Amniotic stem cell (primary cell): Measurements from ENCODE around the gene ZNF213.

Experiments
- DNase-seq: peaks from one replicate; lab custom pipeline; 2025; lab: John Stamatoyannopoulos, UW

ZNF213 gene

DNA sequence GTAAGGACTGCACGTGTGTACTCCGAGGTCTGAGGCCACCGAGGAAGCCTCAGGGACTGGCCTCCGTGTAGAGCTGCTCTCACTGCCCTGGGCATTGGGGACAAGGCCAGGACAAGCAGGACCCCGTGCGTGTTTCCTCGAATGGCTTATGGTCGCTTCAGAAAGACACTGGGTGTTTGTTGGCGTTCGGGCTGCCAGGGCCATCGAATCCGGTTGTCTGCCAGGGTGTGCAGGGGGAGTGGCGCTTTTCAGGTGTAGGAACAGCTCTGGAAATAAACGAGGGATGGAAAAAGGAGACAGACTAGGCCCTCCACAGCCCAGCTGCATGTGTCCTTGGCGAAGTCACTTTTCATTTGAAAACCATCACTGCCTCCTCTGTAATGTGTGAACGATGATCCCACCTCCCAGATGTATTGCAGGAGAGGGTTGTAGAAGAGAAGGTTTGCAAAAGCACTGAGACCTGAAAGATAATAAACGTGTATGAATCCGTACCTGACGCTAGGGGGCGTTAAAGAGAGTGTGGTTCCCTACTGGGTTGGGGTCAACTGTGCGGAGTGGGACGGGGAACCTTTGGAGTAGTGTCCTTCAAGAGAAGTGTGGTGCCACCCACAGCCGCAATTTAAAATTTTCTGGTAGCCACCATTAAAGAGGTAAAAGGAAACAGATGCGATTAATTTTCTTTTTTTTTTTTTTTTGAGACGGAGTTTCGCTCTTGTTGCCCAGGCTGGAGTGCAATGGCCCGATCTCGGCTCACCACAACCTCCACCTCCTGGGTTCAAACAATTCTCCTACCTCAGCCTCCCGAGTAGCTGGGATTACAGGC lies 33.6 kb upstream of the ZNF213 start:
- no peak for DNase-seq

DNA sequence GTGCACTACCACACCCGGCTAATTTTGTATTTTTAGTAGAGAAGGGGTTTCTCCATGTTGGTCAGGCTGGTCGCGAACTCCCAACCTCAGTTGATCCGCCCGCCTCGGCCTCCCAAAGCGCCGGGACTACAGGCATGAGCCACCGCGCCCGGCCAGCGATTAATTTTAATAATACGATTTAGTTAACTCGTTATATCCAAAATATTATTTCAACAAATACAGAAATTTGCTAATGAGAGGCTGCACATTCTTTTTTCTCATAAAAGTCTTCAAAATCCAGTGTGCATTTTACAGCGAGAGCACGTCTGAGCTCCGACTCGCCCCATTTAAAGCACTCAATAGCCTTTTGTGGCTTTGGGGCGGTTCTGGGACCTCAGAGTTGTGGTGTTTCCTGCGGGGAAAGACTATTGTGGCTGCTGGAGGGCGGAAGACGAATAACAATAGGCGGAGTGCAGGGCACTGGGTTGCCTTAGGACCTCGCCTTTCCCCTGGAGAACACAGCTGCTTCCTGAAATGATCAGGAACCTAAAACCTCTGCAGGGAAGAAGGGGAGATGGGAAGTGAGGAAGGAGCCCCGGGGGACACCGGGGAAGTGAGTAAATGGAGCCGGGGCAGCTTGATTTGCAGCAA lies 32.9 kb upstream of the ZNF213 start:
- no peak for DNase-seq

DNA sequence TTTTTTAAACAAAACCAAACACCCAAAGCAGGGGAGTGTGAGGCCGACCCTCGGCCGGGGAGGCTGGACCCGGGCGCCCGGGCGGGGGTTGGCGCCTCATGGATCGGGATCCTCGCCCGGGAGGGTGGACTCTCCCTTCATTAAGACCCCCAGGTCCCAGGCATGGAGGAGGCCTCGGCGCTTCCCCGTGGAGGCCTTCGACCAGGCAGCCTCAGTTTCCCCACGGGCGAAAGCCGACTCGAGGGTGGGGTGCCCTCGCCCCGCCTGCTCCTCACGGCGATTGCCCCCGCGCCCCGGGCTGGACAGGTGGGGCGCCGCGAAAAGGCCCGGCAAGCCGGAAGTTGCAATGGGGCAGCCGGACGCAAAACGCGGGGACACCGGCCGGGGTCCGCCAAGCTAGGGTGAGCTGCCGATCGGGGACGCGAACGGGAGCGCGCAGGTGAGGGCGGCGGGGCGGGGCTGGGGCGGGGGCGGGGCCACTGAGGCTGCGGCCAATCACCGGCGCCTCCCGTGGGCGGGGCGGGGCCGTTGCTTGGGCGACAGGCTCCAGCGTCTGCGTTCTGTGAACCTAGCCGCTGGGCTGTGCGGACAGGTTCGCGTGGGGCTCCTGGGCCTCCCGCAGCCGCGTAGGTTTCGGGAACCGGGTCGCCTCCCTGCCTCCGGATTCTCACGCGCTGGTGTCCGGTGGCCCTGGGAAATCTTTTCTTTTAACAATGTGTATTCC lies 28.5 kb upstream of the ZNF213 start:
- peak; percentile 71 for DNase-seq

DNA sequence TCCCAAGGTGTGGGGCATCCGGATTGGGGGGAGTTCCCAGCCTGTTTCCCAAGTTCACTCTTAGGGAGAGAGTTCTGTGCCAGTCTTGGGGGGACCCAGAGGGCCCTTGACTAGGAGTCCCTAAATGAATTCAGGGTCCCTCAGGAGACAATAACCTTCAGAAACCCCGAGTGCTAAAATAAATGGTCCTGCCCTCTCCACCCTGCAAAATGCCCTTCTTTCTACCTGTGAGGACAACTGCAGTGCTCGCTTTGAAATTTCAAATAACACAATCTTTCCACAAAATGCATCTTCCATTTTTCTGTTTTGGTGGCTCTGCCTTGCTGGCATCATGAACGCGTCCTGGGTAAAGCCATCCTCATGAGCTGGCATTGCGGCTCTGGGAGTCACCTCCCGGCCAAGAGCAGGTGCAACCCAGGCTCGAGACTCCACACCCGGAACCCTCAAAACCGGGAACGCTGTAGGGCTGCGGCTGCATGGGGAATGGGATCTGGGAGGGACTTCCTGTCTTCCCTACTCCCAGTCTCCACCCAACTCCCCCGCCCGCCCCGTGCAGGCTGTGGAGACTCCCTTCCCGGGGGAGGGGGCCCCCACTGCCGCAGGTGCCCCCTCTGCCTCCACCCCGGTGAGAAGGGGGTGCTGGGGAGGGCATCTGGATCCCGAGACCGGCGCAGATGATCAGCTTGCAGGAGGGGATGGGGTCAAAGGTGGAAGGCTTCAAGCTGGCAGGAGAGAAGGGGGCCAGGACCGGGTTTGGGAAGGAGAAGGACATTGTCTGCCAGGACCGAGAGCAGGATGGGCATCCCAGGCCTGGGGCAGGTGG lies 22.6 kb upstream of the ZNF213 start, which contains the start of gene ZNF205:
TSS of gene ZNF205 (plus strand) at position 529 of the 823 bp plus-strand sequence. CDS start 845 bp downstream, outside the sequence.
- peak; percentile 36 for DNase-seq

DNA sequence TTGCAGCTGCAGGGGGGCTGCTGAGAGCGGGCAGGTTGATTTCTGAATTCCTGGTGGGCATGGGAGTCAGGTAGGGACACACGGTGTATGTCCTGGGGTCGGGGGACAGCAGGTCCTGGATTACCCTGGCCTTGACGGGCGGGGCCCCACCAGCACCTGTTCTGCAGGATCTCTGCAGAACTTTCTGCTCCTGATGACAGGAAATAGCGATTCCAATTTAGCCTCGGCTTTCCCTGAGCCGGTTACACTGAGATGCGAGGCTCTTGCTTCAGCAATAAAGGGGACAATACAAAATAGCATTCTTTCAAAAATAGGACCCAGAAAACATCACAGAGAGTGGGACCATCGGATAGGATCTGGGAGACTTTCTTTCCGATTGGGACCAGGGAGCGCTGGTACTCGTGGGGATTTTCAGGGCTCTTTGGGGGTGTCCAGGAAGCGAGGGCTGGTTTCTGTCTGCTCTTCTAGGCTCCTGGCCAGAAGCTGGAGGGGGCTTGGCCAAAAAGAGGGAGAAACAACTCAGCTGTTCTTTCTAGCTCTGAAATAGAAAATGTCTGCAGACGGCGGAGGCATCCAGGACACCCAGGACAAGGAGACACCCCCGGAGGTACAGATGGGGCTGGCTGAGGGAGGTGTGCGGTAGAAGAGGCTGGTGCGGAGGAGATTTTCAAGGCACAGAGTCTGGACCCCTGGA lies 21.8 kb upstream of the ZNF213 start:
- no peak for DNase-seq

DNA sequence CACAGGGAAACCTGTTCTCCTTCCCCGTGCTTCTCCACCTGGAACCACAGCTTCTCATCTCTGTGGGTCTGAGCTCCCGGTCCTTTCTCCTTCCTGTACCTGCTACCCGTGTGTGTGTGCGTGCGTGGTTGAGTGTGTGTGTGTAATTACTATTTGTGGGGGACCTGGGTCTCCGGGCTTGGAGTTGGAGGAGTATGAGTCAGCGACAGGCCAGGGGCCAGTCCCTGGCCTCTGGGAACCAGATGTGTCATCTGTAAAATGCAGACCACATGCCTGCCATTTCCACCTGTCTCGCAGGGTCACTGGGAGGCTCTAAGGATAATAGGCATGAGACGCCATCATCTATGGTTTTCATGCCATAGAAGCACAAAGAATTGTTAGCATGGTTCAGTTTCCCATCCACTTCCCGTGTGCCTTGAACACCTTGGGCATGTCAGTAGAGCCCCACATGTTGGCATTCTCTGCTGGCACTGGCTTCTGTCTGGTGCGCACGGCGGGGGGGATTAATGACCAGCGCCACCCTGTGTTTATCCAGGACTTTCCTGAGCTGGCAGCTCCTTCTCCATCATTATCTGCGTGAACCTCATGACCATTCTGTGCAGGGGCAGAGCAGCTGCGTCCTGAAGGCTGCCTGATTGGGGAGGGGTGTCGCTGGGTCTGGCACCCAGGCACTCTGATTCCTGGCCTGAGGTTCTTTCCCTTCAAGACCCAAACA lies 20.9 kb upstream of the ZNF213 start:
- no peak for DNase-seq

DNA sequence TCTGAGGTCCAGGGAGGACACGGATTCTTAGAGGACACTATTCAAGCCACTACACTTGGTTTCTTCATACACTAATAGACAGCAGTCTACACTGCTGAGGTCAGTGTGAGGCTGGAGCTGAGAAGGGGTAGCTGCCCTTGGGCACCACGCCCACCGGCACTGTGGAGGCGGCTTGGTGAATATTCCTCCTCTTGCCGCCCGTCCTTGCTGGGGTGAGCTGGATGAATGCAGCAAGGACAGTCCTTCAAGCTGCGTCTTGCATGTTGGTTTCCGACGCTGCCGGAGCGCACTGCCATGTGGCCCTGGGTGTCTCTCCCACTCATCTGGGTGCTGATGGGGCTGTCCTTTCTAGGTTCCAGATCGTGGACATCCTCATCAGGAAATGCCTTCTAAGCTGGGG lies 19.8 kb upstream of the ZNF213 start:
- DNase-seq, result no peak

DNA sequence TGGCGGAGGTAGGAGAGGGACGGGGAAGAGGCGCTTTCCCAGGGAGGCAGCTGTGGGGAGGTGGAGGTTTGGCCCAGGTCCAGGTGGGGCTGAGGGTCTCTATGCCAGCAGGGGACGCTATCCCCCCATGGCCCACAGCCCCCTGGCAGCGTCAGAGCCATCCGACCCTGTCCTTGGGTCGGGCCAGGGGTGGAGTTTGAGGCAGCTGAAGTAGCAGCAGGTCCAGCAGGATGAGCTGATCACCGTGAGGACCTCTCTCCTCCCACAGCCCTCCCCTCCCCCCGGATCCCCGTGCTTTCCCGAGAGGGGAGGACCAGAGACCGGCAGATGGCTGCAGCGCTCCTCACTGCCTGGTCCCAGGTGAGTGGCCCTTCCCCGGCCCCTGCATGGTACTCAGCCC lies 19.3 kb upstream of the ZNF213 start:
- DNase-seq, result no peak

DNA sequence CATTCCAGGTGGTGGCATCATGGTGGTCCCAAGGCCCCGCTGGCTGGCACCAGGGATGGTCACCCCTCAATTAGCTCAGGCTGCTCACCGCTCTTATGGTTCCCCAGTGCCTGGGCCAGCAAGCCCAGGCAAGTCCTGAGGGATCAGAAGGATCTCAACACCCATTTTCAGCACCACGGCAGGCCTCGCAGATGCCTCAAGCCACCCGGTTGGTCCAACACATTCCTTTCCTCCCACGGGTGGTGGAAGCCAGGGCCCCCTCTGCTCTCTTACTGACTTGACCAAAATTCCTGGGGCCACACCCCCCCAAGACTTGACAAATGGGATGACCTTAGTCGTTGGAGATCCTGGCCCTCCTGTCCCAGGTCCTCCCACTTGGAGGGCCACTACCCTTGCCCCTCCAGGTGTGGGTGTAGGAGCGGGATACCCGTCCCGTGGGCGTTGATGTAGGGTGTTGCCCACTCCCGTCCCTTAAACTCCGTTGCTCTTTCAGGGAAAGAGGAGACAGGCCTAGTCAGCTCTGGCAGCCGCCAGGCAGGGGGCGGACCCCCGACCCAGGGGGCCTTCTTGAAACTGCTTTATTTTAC lies 16.5 kb upstream of the ZNF213 start:
- no peak for DNase-seq

DNA sequence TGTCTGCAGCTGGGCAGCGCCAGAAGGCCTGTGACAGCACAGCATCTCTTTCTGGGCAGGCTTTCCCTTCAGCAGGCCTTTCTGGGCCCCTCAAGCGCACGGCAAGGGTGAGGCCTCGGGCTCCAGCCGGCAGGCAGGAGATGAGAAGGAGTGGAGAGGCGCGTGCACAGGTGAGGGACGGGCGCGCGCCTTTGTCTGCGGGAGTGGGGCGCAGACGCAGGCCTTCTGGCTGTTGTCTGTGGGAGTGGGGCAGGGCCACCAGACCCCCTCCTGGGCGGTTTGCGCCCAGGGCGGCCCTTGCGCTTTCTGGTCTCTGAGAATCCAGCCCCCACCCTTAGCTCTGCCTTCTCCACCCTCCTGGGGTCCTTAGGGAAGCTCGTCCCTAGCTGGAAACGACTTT lies 16.0 kb upstream of the ZNF213 start:
- DNase-seq, result no peak

DNA sequence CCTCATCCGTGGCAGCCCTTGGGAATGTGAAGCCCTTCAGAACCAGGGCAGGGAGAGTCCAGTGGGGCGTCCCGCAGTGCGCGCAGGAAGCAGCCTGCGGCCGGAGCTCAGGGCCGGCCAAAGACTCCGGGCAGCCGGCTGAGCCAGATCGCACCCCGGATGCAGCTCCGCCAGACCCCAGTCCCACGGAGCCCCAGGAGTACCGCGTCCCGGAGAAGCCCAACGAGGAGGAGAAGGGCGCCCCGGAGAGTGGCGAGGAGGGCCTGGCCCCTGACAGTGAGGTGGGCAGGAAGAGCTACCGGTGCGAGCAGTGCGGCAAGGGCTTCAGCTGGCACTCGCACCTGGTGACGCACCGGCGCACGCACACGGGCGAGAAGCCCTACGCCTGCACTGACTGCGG lies 15.5 kb upstream of the ZNF213 start:
- DNase-seq, result no peak

DNA sequence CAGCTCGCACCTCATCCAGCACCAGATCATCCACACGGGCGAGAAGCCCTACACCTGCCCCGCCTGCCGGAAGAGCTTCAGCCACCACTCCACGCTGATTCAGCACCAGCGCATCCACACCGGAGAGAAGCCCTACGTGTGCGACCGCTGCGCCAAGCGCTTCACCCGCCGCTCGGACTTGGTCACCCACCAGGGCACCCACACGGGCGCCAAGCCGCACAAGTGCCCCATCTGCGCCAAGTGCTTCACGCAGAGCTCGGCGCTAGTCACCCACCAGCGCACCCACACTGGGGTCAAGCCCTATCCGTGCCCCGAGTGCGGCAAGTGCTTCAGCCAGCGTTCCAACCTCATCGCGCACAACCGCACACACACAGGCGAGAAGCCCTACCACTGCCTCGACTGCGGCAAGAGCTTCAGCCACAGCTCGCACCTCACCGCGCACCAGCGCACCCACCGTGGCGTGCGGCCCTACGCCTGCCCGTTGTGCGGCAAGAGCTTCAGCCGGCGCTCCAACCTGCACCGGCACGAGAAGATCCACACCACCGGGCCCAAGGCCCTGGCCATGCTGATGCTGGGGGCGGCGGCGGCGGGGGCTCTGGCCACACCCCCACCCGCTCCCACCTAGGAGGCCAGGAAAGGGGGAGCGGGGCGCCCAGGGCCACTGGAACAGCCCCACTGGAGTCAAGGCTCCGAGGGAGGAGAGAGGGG lies 15.0 kb upstream of the ZNF213 start:
- DNase-seq, result no peak

DNA sequence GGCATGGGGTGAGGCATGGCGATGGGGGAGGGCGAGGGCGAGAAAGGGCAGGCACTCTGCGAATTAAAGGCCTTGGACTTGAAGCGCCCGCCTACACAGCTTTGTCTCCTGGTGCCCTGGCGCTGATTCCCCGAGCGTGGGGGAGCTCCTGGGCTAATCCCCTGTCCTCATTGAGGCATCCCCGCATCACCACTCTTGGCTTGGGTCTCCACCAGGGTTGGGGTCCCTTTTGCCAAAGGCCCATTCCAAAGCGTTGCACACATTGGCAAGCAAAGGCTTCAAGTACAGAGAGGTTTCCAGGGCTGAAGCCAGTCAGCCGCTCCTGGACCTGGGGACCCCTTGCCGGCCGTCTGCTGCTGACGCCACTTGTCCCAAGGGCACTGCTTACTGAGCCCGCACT lies 14.4 kb upstream of the ZNF213 start:
- no peak for DNase-seq

DNA sequence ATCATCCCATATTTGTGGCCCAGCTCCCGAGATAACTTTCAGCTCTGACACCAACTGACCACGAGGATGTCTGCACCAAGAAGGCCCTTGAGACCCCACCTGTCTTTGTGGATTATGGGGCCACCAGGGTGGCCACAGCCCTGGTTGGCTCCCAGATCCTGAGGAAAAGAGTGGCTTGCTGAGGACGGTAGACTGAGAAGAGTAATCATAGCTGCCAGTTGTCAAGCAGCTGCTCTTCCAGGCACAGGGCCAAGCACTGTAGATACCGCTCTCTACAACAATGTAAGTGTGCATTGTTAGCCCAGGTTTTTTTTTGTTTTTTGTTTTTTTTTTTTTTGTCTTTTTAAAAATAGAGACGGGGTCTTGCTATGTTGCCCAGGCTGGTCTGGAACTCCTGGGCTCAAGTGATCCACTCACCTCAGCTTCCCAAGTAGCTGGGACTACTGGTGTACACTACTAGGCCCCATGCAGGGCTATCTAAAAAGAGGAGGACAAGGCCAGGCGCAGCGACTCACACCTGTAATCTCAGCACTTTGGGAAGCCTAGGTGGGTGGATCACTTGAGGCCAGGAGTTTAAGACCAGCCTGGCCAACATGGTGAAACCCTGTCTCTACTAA lies 12.9 kb upstream of the ZNF213 start:
- no peak for DNase-seq

DNA sequence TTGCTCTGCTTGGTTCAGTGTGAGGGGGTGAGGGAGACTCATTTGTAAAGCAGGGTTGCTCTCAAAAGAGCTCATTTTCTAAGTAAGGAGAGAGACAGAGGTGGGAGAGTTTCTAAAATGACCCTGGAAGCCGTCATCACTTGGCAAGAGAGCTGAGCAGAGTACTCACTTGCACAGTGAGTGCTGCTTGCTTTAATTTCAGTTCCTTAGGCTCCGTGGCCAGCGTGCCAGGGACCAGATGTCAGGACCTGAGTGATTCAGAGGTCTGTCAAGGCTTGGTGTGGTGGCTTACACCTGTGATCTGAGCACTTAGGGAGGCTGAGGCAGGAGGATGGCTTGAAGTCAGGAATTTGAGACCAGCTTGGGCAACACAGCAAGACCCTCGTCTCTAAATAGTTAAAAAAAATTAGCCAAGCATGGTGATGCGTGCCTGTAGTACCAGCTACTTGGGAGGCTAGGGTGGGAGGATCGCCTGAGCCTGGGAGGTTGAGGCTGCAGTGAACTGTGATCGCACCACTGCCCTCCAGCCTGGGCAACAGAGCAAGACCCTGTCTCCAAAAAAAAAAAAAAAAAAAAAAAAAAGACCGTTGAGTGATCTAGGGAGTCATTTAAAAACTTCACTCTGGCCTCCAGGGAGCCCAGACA lies 11.8 kb upstream of the ZNF213 start:
- no peak for DNase-seq

DNA sequence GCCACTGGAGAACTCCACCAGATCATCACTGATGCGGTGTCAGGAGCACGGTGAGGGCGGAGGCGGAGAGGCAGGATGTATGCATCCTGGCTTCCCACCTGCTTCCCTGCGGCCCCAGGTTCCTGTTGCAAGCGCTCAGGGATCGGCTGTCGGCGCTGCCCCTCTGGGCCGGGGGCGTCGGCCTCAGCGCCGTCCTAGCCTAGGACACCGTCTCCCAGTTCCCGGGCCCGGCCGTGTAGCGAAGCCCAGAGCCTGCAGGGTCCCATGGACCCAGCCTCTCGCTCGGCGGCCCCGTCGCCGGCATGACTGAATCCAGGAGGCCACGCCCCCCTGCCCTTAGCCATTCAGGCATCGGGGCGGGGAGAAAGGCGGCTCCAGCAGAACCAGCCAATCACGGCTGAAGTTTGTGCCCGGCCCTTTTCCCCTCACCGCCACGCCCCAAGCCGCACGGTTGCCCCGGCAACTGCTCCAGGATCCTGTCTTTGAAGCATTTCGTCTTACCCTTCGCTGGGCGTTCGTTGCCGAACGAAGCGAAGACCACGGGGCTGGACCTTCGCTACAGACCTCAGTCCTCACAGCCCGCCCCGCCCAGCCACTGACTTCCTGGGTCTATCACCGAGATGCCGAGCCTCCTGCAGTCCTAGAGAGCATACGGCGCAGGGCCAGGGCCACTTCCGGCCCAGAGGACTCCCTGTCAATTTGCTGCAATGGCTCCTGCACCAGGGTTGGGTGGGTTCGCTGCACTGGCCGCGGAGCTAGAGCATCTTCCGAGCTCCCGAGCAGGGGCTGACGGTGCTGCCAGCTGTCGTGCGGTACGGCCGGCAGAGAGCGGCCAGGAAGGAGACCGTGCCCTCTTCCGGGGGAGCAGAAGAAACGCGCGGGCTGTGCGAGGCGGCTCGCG lies 10.6 kb upstream of the ZNF213 start:
- DNase-seq, result peak; percentile 92

DNA sequence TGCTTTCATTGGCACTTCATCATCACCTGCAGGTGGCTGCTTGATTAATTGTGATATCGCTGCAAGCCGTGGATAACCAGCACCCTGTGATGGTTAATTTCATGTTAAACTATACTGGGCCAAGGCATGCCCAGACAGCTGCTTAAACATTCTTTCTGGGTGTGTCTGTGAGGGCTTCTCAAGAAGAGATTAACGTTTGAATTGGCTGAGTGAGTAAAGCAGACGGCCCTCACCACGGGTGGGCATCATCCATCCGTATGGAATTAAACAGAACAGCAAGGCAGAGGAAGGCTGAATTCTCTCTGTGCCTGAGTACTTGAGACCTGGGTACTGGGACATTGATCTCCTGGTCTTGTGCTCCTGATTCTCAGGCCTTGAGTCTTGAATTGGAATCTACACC lies 7.1 kb upstream of the ZNF213 start:
- no peak for DNase-seq
